GM19324 (cell line): ENCODE results near the gene PRKCA.

Experiments
- ATAC-seq: cut with Tn5 transposase; IDR thresholded peaks from one replicate; pipeline ENCODE4 v1.9.1; 2021; ENCODE audit warnings: mild to moderate bottlenecking, moderate library complexity; ENCODE audit not compliant: unreplicated experiment, low FRiP score

PRKCA gene

DNA sequence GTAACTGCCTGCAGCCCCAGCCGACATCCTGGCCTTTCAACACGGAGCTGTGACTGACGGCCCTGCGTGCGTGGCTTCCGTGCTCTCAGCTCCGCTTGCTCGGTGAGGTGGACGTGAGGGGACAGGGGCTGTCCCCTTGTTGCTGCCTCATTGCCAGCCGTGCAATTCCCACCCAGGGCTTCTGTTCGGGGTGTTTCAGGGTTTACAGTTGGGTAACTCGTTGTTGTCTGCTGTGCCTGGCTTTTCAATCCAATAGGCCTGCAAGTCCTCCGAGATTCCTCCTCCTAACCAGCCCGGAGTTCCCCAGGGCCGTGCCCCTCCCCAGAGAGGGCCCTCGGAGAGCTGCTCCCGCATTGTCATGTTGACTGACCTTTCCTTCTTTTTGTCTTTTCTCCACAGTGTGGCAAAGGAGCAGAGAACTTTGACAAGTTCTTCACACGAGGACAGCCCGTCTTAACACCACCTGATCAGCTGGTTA lies 501.1 kb downstream of the PRKCA start:
- ATAC-seq: no peak

DNA sequence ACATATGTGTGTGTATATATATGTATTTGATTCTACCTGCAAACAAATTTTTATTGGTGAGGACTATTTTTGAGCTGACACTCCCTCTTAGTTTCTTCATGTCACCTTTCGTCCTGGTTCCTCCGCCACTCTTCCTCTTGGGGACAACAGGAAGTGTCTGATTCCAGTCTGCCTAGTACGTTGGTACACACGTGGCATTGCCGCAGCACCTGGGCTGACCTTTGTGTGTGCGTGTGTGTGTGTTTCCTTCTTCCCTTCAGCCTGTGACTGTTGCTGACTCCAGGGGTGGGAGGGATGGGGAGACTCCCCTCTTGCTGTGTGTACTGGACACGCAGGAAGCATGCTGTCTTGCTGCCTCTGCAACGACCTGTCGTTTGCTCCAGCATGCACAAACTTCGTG lies 503.2 kb downstream of the PRKCA start:
- no peak for ATAC-seq

DNA sequence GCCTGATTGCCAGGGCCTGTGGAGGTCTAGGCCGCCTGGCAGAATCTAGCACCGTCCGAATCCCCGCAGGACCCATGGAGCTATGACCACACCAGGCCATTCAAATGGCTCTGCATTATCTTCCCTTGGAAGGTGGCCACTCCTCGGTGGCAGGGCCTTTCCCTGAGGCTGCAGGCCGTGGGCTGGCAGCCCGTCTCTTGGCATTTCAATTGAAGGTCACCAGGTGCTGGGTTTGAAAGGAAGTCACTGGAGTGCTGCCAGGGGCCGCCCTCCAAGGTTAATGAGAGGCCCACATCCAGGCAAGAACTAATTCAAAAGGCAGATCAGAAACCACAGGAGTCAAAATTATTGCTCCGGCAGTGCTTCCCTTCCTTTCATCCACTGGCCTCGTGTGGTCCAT lies 504.8 kb downstream of the PRKCA start:
- no peak for ATAC-seq

DNA sequence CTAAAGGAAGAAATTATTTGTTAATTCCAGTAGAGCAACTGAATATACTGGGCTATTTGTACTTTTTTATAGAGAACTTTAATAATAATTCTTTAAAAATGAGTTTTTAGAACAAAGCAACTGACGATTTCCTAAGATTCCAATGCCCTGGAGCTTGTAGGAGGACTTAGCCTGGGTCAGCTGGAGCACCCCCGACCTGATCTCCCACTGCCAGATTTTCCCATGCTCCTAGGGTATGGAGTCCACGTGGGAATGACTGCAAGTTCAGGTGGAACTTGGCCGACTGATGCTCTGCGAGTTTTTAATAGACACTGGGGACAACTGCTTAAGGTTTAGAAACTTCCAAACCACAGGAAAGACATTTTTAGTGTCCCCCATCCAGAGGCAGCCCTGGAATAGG lies 507.0 kb downstream of the PRKCA start:
- ATAC-seq: no peak

DNA sequence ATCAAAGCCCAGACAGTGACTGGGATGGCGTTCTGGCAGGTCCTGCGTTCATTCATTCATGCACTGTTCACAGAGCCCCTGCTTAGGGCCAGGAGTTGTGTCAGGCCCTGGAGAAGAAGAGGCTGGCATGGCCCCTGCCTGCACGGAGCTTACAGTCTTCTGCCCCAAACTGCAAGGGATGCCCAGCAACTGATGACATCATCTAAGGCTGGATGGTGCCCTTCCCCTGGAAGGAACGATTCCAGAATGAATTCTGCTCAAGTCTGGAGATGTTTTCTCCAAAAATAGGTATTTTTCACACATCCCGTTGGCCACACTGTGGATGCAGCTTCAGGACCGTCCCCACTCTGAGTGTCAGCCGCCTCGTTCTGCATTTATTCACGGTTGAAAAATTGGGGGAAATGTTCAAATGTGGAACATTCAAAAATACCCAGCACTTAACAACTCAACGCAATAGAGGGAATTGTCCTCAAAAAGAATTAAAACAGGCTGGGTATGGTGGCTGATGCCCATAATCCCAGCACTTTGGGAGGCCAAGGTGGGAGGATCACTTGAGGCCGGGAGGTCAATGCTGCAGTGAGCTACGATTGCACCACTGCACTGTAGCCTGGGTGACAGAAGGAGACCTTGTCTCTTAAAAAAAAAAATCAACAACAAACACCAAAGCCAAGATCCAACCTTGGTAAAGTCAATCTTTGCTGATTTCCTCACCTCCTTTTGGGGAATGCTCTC lies 508.7 kb downstream of the PRKCA start:
- no peak for ATAC-seq

DNA sequence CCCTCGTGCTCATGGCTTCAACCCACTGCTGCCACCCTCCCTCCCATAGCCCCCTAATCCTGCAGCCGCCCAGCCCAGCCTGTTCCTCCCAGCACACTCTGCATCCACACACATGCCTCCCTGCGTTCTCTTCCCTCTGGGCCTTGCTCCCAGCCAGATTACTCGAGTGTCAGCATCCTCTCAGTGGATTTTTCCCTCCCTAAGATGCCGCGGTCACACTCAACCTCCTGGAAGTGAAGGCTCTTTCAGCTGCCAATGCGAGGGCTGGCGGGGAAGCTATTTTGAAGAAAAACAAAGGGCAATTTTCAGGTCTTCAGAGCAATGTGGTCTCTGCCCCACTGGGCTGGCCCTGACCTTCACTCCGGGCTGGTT lies 509.3 kb downstream of the PRKCA start:
- ATAC-seq: no peak

DNA sequence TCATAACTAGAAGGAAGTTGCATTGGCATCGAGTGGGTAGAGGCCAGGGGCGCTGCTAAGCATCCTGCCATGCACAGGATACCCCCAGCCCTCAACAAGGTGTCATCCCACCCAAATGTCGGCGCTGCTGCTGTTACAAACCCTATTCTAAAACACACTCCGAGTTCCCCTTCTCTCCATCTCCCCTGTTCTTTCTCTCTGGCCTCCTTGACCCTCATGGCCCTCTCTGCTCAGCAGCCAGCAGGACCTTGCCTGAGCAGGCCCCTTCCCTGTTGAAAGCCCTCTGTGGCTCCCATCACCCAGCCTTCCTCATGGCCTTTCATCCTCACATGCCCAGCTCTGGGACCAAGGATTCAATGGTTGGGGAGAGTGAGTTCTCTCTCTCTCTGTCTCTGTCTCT lies 510.2 kb downstream of the PRKCA start:
- no peak for ATAC-seq

DNA sequence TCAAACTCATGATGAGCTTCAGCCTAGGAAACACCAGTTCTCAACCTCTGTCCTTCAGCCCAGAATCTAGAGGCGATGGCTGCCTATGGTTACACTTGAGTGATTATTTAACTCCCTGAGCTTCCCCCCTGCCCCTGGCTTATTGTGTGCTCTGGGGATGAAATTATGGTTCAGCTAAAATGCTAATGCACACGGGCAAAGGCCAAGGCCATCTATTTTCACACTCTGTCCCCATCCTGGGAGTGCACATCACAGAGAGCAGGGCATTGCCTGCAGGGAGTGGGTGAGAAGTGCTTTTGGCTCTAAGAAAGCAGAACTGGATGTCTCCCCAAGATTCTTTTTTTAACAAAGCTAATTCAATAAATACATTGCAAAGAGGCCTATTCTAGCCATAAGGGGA lies 510.9 kb downstream of the PRKCA start:
- ATAC-seq: no peak

DNA sequence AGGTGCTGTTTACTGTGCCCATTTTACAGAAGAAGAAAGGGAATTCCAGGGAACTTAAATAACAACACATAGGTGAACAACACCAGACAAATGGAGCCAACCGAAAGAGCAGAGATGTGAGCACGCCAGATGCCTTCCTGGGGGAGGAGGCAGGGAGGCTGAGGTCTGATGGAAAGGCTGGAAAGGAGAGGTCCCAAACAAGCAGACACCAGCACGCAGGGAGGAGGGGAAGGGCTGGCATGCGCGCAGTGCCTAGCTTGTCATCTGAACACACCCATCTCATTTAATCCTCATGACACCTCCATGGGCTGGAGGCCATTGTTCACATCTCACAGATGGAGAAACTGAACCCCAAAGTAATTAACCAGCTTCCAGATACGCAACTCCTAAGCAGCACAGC lies 511.6 kb downstream of the PRKCA start:
- no peak for ATAC-seq

DNA sequence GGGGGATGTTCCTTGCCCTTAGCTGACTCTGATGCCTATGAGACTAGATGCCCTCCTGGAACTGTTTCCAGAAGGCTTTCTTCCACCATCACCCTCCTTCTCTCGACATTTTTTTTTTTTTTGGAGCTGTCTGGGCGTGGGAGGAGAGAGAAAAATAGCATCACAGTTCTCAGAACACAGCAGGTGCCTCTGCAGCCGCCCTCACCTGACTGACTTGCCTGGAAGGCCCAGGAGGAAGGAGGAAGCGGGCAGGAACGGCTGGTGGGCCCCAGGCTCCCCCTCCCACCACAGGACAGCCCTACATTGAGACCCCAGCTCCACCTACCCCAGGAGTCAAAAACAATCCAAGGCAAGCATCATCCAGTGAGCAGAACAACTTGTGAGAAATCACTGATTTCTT lies 512.2 kb downstream of the PRKCA start:
- ATAC-seq: no peak

DNA sequence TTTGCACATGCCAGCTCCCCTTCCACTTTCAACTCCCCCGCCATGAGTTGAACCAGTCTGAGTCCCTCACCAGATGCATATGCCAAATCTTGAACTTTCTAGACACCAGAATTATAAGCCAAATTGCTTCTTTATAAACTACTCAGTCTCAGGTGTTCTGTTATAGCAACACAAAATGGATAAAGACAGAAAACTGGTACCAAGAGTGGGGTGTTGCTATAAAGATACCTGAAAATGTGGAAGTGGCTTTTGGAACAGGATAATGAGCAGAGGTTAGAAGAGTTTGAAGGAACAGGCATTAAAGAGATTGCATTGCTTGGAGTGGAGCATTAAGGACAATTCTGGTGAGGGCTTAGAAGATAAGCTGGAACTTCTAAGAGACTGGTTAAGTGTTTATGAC lies 515.3 kb downstream of the PRKCA start:
- no peak for ATAC-seq

DNA sequence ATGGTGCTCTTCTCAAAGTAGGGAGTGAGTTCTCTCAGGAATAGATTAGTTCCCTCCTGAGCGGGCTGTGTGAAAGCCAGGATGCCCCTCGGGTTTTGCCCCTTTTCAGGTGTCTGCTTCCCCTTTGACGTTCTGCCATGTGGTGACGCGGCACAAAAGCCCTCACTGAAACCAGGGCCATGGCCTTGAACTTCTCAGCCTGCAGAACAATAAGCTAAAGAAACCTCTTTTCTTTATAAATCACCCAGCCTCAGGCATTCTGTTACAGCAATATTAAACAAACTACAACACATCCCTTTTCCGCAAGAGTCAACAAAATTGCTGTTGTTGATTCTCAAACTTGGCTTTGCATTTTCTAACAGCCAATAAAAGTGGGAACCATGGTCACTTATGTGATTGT lies 517.1 kb downstream of the PRKCA start:
- no peak for ATAC-seq

DNA sequence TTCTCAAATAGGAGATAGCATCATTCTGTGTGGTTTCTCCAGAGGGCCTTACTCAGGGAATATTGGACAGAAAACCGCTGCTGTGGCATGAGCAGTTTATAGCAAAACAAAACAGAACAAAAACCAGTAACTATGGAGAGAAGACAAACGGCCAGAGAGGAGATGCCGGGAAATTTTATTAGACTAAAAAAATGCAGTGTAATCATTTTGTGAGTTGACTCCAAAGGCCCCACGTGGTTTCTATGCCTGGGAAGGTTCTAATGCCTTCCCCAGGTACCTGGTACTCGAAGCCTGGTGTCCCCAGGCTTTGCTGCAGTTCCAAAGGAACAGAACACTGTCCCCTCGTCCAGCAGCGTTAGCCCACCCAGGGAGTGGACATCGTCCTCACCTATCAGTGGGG lies 519.6 kb downstream of the PRKCA start:
- ATAC-seq: no peak

DNA sequence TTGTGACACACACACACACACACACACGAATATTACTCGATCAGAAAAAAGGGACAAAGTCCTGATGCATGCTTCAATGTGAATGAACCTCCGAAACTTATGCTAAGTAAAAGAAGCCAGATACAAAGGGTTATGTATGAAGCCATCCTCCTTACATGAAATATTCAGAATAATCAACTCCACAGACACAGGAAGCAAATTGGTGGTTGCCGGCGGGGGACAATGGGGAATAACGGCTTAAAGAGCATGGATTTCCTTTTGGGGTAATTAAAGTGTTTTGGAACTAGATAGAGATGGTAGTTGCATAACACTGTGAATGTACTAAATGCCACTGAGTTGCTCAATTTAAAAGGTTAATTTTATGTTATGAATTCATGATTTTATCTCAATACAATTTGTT lies 524.4 kb downstream of the PRKCA start:
- ATAC-seq: no peak

DNA sequence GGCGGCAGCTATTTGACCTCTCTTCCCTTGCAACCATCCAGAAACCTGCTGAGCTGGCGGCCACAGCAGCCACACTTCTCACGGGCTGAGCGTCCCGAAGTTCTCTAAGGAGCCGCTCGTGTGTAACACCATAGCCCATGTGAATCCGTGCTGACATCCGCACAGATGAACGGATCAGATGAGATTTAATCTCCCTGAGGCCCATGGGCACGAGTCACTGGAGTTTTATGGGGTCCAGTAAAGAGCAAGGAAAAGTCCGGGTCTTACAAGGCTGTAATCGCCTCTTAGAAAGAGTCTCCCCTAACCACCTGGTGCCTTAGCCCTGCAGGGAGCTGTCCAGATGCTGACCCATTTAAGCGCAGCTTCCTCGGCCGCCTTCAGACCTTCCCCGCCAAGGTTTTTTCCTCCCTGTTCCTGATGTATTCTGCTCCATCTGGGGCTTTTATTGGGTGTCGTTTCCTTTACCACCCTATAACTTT lies 527.0 kb downstream of the PRKCA start:
- no peak for ATAC-seq

DNA sequence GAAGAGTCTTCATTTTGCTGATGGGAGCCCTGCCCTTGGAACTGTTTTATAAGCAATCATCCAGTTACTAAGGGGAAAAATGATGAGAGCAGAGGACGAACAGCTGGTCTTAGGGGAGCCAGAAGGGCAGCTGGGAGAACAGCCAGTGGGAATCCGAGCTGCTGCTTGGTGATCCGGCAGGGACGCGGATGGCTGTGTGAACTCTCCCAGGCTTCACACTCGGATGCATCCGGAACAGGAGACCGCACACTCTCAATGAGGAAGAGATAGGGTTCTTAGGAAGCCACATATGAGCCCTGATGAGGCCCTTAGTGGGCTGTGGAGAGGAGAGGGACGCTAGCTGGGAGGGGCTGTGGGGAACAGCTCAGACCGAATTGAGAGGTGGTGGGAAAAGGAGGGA lies 527.5 kb downstream of the PRKCA start:
- ATAC-seq: no peak

DNA sequence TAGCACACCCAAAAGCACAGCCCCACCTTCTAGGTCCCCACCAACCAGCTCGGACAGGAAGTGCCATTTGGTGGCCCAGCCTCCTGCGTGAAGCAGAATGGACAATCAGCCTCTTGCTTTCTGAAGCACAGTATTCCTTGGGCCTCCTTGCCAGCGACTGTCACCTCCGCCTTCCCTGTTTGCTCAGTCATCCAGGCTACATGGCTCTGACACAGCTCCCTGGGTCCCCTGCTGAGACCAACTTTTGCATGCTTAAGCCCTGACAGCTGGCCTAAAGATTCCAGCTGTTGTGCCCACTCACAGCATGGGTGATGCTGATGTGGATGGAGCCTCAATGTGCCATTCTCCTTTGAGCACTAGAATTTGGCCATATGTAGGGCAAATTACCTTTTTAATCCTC lies 528.0 kb downstream of the PRKCA start:
- no peak for ATAC-seq

DNA sequence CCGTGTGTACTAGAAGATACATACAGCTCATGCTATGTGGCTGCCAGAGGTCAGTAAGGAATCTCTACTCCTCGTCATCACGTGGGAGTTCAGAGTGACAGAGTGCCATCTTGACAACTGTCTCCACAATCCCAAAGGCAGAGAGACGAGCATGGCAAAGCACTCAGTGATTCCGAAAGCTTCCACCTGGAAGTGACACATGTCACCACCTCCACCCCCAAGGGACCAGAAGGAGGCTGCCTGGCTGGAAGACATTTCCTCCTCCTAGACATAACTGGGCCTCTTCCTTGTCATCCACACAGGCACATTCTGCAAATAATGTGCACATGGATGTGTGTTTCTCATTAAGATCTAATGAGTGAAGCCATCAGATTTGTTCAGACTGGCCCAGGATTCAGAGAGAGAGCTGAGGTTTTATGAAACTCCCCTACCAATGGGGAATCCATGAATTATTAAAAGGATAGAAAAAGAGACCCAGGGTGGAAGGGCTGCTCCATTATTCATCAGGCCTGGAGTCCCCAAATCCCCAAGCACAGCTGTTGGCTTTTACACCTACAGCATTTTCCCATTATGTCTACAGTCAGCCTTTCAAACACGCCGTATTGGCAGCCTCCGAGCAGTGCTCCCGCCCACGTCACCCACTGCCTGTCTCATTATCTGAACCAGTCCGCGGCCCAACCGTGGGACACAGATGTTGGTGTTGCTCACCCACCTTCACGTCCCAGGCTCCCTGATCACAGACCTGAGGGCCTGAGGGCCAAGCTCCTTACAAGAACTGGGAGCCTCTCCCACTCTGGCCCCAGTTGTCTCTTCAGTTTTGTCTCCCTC lies 529.2 kb downstream of the PRKCA start:
- no peak for ATAC-seq

DNA sequence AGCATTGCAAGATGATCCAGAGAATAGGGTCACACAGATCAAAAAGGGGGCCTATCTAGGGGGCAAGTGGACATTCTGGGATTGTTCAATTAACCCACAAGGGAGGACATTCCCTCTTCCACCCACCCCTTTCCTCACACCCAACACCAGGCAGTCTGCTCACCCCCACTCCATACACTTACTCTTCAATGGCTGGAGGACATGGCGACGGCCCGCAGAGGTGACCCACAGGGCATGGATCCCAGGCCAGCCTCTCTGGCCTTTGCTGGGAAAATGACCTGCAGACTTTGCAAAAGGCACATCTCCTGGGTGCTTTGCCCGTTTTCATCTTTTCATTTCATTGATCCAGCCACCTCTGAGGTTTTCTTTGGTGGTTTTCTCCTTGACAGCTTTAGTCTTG lies 530.8 kb downstream of the PRKCA start:
- ATAC-seq: no peak

DNA sequence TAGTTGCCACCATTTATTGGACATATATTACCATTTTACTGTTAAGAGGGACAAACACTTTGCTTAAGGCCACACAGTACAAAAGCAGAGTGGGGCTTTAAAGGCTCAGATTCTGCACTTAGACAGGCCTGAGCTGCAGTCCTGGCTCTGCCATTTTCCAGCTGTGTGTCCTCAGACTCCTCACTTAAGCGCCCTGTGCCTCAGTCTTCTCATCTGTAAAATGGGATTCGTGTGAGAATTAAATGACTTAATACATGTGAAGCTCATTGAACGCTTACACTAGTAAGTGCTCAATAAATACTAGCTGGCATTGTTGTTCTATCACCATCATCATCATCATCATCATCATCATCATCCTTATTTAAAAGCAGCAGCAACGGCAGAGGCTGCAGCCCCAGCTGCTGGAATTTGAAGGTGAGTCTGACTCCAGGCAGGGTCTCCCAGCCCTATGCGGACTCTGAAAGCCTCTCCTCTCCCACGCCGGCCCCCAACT lies 532.1 kb downstream of the PRKCA start:
- no peak for ATAC-seq

DNA sequence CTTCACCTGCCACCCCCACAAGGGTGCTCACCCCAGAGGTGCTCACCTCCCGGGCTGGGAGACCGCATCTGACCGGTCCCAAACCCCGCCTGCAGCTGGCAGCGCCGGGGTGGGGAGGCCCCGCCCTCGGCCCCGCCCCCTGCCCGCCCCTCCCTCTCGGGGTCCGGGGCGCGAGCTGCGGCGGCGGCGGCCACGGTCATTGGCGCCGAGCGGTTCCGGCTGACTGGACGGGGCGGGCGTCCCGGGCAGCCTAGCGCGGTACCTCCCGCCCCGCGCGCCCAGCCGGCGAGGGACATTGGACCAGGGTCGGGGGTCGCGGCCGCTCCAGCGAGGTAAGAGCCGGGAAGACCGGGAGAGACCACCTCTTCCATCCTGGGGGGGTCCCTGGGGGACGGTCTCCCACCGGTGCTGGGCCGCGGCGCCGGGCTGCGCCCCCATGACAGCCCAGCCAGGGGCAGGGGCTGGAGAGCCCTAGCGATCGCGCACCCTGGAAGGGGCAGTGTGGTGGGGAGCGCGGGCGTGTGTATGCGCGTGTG lies 532.6 kb downstream of the PRKCA start, which contains the start of gene CACNG5:
Gene CACNG5 (plus strand): TSS at position 199 of the 536 bp plus-strand sequence. CDS start 42,216 bp downstream, outside the sequence.
- ATAC-seq: no peak
